Cardiac muscle cell (in vitro differentiated cells and primary cell): ENCODE data around the gene SLC7A7. TPM values are rescaled to one million over a fixed set of nuclear protein-coding genes. Genes with fewer than 3 reads are reported as not detected.
"Not testable (repeated sequence)": the region's sequence is repeated elsewhere in the genome, so short reads cannot be mapped to it uniquely, and the experiment has no call there.

Experiments
- DNase-seq, 2 donors: peaks; one replicate each; pipeline versions ENCODE4 v3.0.0 to v3.0.0-alpha.2; 2010 to 2017; ENCODE audit warnings: low read depth in 1 of 2, low spot score in 1 of 2
- H3K27ac ChIP-seq: fragments of 200-600 bp; sonication (generic); 2 replicates; pipeline ENCODE4 v1.5.1; 2016
- H3K27me3 ChIP-seq: fragments of 200-600 bp; sonication (generic); 2 replicates; pipeline ENCODE4 v1.6.0; 2016; ENCODE audit warnings: control low read depth
- H3K36me3 ChIP-seq: fragments of 200-600 bp; sonication (generic); 2 replicates; pipeline ENCODE4 v1.5.1; 2016; ENCODE audit warnings: control low read depth
- H3K4me1 ChIP-seq: fragments of 200-600 bp; sonication (generic); 2 replicates; pipeline ENCODE4 v1.8.1; 2017; ENCODE audit warnings: low read depth, mild to moderate bottlenecking, mixed run types
- H3K4me3 ChIP-seq: fragments of 200-600 bp; sonication (generic); 2 replicates; pipeline ENCODE4 v1.5.1; 2016; ENCODE audit warnings: mild to moderate bottlenecking
- H3K9me3 ChIP-seq: fragments of 200-600 bp; sonication (generic); 2 replicates; pipeline ENCODE4 v1.5.1; 2017; ENCODE audit warnings: low read depth, mild to moderate bottlenecking, control low read depth
- polyA plus RNA-seq: library from polyadenylated mRNA; unstranded; fragments of >200 nt; fragmentation: Nextera tagmentation; extraction: Ambion mirVana; gene quantifications from 2 replicates; pipeline ENCODE4 v1.2.1, GENCODE V29; 2016
- total RNA-seq: library from RNA; depleted of rRNA; stranded (reverse); fragments of >200 nt; gene quantifications from 2 replicates; pipeline ENCODE4 v1.2.3, GENCODE V29; 2016
- TF ChIP-seq, protein P1 (sequence below): IDR thresholded peaks from 2 replicates; pipeline ENCODE4 v1.5.1; 2012; ENCODE audit warnings: low read depth, mild to moderate bottlenecking, low read length

SLC7A7 gene
- total and polyA plus RNA-seq, 2 experiments from 2014 or later, result 1.9 to 2.3 TPM

DNA sequence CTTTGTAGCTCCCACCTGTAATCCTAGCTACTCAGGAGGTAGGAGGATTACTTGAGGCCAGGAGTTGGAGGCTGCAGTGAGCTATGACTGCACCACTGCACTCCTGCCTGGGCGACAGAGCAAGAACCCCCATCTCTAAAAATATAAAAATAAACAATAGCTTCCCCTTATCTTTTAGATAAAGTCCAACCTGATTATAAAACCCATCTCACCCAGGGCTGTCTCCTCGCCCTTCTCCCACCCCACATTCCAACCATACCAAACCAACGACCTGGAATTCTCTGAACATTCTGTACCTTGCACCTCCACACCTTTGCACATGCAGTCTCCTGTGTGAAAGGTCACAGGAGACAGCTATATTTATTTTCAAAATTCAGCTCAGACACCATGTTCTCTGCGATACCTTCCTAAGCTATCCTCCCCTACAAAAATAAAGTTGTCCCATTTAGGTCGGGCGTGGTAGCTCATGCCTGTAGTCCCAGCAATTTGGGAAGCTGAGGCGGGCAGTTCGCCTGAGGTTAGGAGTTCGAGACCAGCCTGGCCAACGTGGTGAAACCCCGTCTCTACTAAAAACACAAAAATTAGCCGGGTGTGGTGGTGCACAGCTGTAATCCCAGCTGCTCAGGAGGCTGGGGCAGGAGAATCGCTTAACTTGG, 7.7 kb downstream of the SLC7A7 start:
- TF ChIP-seq, protein P1, sequence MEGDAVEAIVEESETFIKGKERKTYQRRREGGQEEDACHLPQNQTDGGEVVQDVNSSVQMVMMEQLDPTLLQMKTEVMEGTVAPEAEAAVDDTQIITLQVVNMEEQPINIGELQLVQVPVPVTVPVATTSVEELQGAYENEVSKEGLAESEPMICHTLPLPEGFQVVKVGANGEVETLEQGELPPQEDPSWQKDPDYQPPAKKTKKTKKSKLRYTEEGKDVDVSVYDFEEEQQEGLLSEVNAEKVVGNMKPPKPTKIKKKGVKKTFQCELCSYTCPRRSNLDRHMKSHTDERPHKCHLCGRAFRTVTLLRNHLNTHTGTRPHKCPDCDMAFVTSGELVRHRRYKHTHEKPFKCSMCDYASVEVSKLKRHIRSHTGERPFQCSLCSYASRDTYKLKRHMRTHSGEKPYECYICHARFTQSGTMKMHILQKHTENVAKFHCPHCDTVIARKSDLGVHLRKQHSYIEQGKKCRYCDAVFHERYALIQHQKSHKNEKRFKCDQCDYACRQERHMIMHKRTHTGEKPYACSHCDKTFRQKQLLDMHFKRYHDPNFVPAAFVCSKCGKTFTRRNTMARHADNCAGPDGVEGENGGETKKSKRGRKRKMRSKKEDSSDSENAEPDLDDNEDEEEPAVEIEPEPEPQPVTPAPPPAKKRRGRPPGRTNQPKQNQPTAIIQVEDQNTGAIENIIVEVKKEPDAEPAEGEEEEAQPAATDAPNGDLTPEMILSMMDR, result no peak
- H3K4me1 ChIP-seq, result no peaks in the 10 kb centered on the region
- no peaks in the 10 kb centered on the region for H3K36me3 ChIP-seq
- H3K27ac ChIP-seq, result no peak overlapping the region
- H3K9me3 ChIP-seq, result no peaks in the 10 kb centered on the region
- no peak overlapping the region for H3K4me3 ChIP-seq
- H3K27me3 ChIP-seq, result no peaks in the 10 kb centered on the region
- no peak for DNase-seq

DNA sequence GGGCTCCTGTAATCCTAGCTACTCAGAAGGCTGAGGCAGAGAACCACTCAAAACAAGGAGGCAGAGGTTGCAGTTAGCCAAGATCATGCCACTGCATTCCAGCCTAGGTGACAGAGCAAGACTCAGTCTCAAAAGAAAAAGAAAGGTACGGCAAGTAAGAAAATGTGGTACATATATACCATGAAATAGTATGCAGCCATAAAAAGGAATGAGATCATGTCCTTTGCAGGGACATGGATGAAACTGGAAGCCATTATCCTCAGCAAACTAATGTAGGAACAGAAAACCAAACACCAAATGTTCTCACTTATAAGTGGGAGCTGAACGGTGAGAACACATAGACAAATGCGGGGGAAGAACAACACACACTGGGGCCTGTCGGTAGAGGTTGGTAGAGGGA, 10.0 kb downstream of the SLC7A7 start:
- not testable (repeated sequence) for H3K9me3 ChIP-seq, DNase-seq, H3K27me3 ChIP-seq, H3K4me3 ChIP-seq, H3K27ac ChIP-seq, H3K36me3 ChIP-seq, H3K4me1 ChIP-seq

DNA sequence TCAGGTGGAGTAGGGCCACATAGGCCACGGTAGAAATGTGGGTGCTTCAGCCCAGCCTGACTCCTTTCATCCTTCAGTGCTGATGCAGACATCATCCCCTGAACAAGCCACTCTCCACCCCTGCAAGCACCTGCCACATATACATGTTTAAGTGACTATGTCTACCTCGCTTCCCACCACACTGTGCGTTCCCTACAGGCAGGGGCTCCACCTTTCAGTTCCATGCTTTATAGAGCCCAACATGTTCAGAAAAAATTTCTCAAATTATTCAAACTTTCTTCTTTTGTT, 11.6 kb downstream of the SLC7A7 start:
- DNase-seq, result no peak
- no peaks in the 10 kb centered on the region for H3K27me3 ChIP-seq
- no peak overlapping the region for H3K4me3 ChIP-seq
- H3K9me3 ChIP-seq, result no peaks in the 10 kb centered on the region
- no peak overlapping the region for H3K27ac ChIP-seq
- no peaks in the 10 kb centered on the region for H3K4me1 ChIP-seq
- TF ChIP-seq, protein P1, result no peak
- H3K36me3 ChIP-seq, result no peaks in the 10 kb centered on the region

DNA sequence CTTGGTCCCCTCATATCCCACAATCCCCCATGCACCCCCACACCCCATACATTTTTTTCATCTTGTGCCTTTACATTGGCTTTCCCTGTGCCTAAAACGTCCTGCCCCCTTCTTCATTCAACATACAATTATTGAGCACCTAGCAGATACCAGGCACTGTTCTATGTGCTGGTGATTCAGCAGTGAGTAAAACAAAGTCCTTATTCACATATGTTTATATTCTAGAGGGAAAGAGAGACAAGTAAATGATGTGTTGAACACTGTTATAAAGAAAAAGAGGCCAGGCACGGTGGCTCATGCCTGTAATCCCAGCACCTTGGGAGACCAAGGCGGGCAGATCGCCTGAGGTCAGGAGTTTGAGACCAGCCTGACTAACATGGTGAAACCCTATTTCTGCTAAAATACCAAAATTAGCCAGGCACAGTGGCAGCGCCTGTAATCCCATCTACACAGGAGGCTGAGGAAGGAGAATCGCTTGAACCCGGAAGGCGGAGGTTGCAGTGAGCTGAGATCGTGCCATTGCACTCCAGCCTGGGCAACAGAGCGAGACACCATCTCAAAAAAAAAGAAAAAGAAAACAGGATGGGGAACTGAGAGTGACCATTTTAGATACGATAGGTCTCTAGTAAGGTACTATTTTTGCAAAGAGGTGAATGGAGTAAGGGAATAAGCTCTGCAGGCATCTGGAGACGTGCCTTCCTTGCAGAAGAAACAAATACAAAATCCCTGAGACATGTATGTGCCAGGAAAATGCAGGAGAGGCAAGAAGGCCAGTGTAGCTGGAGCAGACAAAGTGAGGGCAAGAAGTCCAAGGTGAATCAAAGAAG, 12.2 kb downstream of the SLC7A7 start:
- TF ChIP-seq, protein P1, result no peak
- H3K36me3 ChIP-seq, result no peaks in the 10 kb centered on the region
- no peak overlapping the region for H3K27ac ChIP-seq
- H3K9me3 ChIP-seq, result no peaks in the 10 kb centered on the region
- H3K4me3 ChIP-seq, result no peak overlapping the region
- H3K27me3 ChIP-seq, result no peaks in the 10 kb centered on the region
- DNase-seq, result no peak
- H3K4me1 ChIP-seq, result no peaks in the 10 kb centered on the region

DNA sequence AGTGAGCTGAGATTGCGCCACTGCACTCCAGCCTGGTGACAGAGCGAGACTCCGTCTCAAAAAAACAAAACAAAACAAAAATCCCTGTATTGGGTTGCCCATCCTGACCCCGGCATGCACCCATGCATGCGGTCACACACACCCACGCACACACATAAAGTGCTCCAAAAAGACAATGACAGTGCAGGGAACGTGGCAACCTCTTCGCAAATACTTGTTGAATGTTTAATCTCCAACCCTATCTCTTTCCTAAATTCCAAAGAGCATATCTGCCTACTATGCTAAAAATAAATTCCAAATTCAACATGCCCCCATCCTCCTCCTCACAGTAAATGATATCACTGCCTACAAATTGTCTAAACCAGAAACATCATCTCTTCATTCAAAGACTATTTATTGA, 13.5 kb downstream of the SLC7A7 start:
- no peaks in the 10 kb centered on the region for H3K27me3 ChIP-seq
- TF ChIP-seq, protein P1, result no peak
- H3K4me3 ChIP-seq, result no peak overlapping the region
- no peaks in the 10 kb centered on the region for H3K36me3 ChIP-seq
- peaks cover 3% of the 10 kb centered on the region for H3K4me1 ChIP-seq
- DNase-seq, result no peak
- no peak overlapping the region for H3K27ac ChIP-seq
- H3K9me3 ChIP-seq, result no peaks in the 10 kb centered on the region

DNA sequence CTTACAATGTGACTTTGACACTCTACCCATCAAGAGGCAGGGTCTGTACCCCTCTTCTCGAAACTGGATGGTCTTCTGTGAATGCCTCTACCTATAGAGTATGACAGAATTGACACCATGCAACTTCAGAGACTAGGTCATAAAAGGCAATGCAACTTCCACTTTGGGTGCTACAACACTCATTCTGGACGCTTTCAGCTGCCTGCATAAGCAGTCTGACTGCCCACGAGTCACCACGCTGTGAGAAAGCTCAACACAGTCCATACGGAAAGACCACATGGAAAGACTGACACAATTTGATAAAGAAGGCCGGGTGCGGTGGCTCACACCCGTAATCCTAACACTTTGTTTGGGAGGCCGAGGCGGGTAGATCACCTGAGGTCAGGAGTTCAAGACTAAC, 14.9 kb downstream of the SLC7A7 start:
- DNase-seq, result no peak
- Histone ChIP-seq H3K36me3 (no peaks in the 10 kb centered on the region), H3K27me3 (no peaks in the 10 kb centered on the region), H3K27ac (no peak overlapping the region), H3K4me3 (no peak overlapping the region), H3K4me1 (peaks cover 3% of the 10 kb centered on the region), H3K9me3 (no peaks in the 10 kb centered on the region)
- TF ChIP-seq, protein P1, result no peak
